HepG2 (cell line): Measurements from ENCODE around the gene SLC2A2. TPM values are rescaled to one million over a fixed set of nuclear protein-coding genes. Genes with fewer than 3 reads are reported as not detected.

Experiments used
- AFF4 ChIP-seq: sonication (generic); formaldehyde crosslinking; IDR thresholded peaks from 2 replicates; pipeline ENCODE4 v1.4.0; 2020; ENCODE audit warnings: missing genetic modification reagents
- GATAD1 ChIP-seq: IDR thresholded peaks from 2 replicates; pipeline ENCODE4 v1.6.1; 2016; ENCODE audit warnings: missing genetic modification reagents, missing compliant biosample characterization
- MIER2 ChIP-seq: IDR thresholded peaks from 2 replicates; pipeline ENCODE4 v1.6.1; 2016; ENCODE audit warnings: missing biosample characterization, missing genetic modification reagents
- PRDM15 ChIP-seq: sonication (generic); formaldehyde crosslinking; IDR thresholded peaks from 2 replicates; pipeline ENCODE4 v1.4.0; 2020; ENCODE audit warnings: missing genetic modification reagents
- PRPF4 ChIP-seq: fragments of 200-400 bp; formaldehyde crosslinking; IDR thresholded peaks from 2 replicates; pipeline ENCODE4 v1.6.1; 2016; ENCODE audit warnings: low read length, low read depth; ENCODE audit not compliant: poor library complexity, severe bottlenecking
- RBM22 ChIP-seq: fragments of 200-400 bp; formaldehyde crosslinking; optimal IDR thresholded peaks from 2 replicates; pipeline ENCODE3; 2017; ENCODE audit warnings: mild to moderate bottlenecking, low read length, moderate library complexity
- RERE ChIP-seq: IDR thresholded peaks from 2 replicates; pipeline ENCODE4 v1.6.1; 2016; ENCODE audit warnings: low read depth, missing genetic modification reagents, missing compliant biosample characterization
- ZFP62 ChIP-seq: sonication (generic); formaldehyde crosslinking; IDR thresholded peaks from 2 replicates; pipeline ENCODE4 v1.4.0; 2020; ENCODE audit warnings: missing genetic modification reagents
- ZNF44 ChIP-seq: sonication (generic); formaldehyde crosslinking; IDR thresholded peaks from 2 replicates; pipeline ENCODE4 v1.5.1; 2020; ENCODE audit warnings: mild to moderate bottlenecking, missing genetic modification reagents
- ZNF574 ChIP-seq: sonication (generic); formaldehyde crosslinking; IDR thresholded peaks from 2 replicates; pipeline ENCODE4 v1.4.0; 2020; ENCODE audit warnings: missing genetic modification reagents
- ZSCAN9 ChIP-seq: IDR thresholded peaks from 2 replicates; pipeline ENCODE4 v1.6.1; 2016; ENCODE audit warnings: borderline replicate concordance
- polyA plus RNA-seq, 8 experiments: library from polyadenylated mRNA; depleted of rRNA in 3 of 8; stranded (reverse) in 7 of 8; unstranded in 1 of 8; fragments of >200 nt; fragmentation: Illumina TruSeq in 4 of 8; extraction: Trizol in 4 of 8; gene quantifications; 2 replicates each; pipeline versions ENCODE4 v1.2.1 to v1.2.3, GENCODE V29; 2011 to 2016; ENCODE audit warnings: low read depth in 4 of 8, missing spikeins in 1 of 8, mixed read lengths in 1 of 8; ENCODE audit not compliant: insufficient read depth in 1 of 8
- total RNA-seq, 5 experiments: library from RNA; depleted of rRNA; stranded (reverse); fragments of >200 nt; fragmentation: Illumina TruSeq; extraction: Trizol; gene quantifications; 2 replicates each; pipeline ENCODE4 v1.2.3, GENCODE V29; 2016; ENCODE audit warnings: low read depth in 1 of 5

Gene SLC2A2
- total and polyA plus RNA-seq, 2 of the 13 experiments (the other 11 are each of a cell fraction or from before 2014, with no cell fraction given) = 19.5 to 23.2 TPM

GRCh38 chr3:170997961-170998913, 28.3 kb downstream of the SLC2A2 start (continued):
- TF ChIP-seq AFF4 = no peak
- TF ChIP-seq PRPF4 = no peak
- TF ChIP-seq ZNF44 = no peak
- no peak; the same call in 1 of the 2 replicates for TF ChIP-seq ZNF574 (CRISPR knock-in tag)
- no peak for TF ChIP-seq PRDM15
- TF ChIP-seq RBM22 = no peak
- TF ChIP-seq RERE (CRISPR knock-in tag) = peak; percentile 58; the same call in 1 of the 2 replicates
- TF ChIP-seq GATAD1 (CRISPR knock-in tag) = peak; percentile 20; the same call in 1 of the 2 replicates
- peak; percentile 66; the same call in 1 of the 2 replicates for TF ChIP-seq MIER2 (CRISPR knock-in tag)
- TF ChIP-seq ZSCAN9 = peak; percentile 63; the same call in 1 of the 2 replicates
- TF ChIP-seq ZFP62 (CRISPR knock-in tag) = no peak
